GM19240 (cell line): ENCODE results near the gene ILRUN.
"Not testable (repeated sequence)": the region's sequence is repeated elsewhere in the genome, so short reads cannot be mapped to it uniquely, and the experiment has no call there.

Source experiments
- DNase-seq: peaks from one replicate; pipeline ENCODE4 v3.0.0; 2011; ENCODE audit warnings: low spot score; ENCODE audit not compliant: insufficient read length

The ILRUN gene

DNA sequence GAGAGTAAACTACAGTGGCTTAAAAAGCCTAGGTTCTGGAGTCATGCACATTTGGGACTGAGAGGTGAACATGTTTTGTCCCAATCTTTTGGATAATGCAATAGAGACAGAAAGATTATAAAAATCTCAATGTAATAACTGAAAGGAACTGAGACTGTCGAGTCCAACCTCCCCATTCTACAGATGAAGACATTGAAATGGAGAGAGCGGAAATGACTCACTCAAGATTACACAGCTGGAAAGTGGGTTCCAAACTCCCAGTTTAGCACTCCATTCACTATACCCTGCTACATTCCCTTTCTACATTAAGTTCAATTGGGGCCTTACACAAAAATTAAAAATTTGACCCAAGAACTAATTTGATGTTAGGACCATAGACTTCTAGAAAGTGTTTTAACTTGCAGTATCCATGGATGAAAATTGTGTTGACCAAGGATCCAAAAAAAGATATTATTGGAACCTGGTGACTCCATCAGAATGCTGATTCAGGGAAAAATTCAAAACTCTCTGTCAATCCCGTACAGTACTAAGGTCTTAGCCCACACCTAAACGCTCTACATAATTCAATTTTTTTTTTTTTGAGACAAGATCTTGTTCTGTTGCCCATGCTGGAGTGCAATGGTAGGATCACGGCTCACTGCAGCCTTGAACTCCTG, 1.5 kb upstream of the ILRUN start:
- DNase-seq: no peak

GRCh38 chr6:34697544-34697836, 923 bp upstream of the ILRUN start:
- no peak for DNase-seq

- DNase-seq: no peak
Measured at GRCh38 chr6:34696189-34696738, 303 bp downstream of the ILRUN start.

DNA sequence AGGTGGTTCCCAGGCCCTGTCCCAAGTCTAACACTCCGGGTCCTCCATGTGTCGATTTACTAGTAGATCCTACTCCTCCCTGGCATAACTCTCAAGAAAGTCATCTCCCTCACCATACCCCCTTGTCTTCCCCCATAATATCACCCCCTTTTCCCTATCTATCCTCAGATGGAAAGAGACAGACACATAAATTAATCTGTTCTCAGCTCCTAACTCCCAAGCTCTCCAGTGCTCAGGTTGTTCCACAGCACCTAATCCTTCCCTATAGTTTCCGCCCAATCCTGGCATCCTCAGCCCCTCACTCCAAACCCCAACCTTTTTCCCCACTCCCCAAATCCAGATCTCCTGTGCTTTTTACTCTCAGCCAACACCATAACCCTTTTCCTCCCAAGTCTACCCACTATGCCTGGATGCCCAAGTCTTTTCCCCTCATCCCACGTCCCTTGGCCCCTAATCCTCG, 808 bp downstream of the ILRUN start:
- DNase-seq: no peak

DNA sequence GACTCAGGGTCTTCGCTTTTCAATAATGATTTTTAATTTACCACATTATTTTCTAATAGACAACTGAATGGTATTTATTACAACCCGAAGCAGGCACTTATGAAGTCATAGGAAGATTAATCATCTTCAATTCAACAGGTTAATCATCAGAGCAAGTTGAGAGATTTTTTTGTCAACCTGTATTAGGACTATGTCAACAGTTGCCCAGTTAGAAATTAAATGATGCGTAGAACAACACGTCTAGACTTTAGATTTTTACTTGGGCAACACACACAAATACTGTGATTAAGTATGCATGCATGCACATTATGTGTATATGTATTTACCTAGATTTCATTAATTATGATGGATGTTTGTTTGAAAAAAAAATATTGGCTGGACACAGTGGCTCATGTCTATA, 4.3 kb downstream of the ILRUN start:
- no peak for DNase-seq

DNA sequence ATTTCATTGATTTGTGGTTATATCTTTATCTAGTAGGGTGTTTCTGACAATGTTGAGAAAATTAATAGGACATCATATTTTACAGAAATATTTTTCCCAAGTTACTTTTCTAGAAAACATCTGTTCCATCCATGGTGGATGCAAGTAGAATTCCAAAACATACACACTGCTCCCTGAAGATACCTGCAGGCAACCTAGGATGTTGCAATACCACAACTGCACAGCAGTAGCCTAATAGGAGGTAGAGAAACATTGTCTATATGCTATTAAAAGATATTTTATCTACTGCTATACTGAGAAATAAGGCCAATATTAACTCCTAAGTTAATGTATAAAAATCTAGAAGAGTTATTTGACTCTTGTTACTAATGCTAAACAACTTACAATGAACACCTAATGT, 6.8 kb downstream of the ILRUN start:
- DNase-seq: no peak

DNA sequence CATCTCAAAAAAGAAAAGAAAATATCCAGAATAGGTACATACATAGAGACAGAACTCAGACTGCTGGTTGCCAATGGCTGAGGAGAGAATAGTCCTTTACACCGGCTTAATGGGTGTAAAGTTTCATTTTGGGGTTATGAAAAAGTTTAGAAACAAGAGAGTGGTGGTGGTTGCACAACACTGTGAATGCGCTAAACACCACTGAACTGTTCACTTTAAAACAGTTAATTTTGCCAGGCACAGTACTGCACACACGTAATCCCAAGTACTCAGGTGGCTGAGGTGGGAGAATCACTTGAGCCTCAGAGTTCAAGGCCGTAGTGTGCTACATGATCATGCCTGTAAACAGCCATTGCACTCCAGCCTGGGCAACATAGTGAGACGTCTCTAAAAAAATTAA, 7.6 kb downstream of the ILRUN start:
- DNase-seq: no peak

GRCh38 chr6:34684919-34685318, 11.6 kb downstream of the ILRUN start:
- no peak for DNase-seq

DNA sequence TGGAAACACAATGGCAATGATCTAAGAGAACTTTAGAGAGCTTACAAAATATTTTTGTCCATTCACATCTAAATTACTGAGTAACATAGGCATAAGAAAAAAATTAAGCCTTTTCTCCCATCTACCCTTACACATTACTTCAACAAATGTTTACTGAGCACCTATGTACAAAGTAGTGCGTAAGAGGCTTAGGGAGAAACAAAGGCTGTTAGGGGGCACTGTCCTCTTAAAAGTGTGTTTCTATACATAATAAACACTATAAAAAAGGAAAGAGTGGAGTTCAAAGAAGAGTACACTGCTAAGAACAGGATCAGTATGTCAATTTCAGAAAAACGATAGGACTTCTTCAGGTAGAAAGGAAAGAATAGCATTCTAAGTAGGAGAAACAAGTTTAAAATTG, 12.2 kb downstream of the ILRUN start:
- DNase-seq: no peak

DNA sequence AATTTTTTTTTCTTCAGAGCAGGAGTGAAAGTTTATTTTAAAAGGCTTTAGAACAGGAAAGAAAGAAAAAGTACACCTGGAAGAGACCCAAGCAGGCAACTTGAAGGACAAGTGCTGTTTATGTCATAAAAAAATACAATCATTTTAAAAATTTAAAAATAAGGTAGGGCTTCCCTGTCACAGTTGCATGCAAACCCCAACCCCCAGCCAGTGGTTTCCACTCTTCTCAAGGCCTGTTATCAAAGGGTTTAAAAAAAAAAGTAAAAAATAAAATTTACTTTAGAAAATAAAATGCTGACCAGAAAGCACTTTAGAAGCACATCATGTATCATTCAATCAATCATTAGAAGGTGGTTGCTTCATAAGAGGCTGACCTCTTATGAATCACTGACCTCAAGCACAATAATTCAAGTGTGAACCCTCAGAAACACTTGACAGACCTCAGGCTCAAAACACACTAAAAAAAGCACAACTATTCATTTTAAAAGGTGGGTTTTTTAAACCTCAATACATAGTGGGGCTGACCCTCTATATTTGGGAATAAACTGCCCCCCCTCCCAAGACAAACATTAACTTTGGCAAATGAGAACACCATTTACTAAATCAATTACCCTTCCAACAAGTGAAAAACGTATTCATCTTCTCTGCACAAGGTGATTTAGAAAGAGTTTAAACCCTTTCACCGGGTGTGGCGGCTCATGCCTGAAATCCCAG, 15.6 kb downstream of the ILRUN start:
- no peak for DNase-seq

- DNase-seq: not testable (repeated sequence)
Measured at GRCh38 chr6:34680313-34680712, 16.3 kb downstream of the ILRUN start.

DNA sequence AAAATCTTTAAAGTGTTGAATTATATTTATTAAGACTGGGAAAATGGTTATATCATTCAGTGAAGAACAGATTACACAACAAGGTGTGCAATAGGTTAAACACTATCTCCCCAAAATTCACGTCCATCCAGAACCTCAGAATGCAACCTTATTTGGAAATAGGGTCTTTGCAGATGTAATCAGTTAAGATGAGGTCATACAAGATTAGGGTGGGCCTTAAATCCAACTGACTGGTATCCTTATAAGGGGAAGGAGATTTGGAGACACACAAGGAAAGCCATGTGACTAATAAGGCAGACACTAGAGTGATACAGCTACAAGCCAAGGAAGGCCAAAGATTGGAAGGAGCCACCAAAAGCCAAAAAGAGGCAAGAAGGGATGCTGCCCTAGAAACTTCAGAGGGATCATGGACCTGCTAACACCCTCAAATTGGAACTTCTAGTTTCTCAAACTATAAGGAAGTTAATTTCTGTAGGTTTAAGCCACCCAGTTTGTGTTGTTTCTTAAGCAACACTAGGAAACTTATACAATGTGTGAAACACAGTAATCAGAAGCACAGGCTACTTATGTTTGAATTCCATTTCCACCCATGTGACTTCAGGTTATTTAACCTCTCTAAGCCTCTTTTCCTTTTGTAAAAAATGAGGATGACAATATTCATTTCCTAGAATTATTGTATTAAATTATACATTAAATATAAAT, 16.9 kb downstream of the ILRUN start:
- DNase-seq: no peak

DNA sequence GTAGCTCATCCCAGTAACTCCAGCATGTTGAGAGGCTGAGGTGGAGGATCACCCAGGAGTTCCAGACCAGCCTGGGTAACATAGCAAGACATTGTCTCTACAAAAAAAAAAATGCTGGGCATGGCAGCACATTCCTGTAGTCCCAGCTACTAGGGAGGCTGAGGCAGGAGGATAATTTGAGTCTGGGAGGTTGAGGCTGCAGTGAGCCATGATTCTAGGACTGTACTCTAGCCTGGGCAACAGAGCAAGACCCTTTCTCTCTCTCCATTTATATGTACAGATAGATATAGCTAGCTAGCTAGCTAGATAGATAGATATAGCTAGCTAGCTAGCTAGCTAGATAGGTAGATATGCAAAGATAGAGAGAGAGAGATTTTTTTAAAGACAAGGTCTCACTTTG, 20.4 kb downstream of the ILRUN start:
- DNase-seq: no peak

GRCh38 chr6:34674930-34675329, 21.6 kb downstream of the ILRUN start:
- DNase-seq: not testable (repeated sequence)

DNA sequence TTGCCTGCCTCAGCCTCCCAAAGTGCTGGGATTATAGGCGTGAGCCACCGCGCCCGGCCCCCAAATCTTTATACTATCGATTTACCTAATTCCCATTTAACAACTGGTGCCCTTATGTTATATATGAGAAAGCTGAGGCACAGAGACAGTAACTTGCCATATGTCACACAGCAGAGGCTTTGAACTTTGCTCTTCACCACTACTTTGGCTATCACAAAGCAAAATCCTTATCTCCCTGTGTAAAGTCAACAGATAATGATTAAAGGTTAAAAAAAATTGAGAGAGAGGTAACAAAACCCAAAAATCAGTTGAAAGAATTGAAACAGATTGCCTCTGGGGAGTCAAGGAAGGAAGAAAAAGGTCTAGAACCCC, 22.3 kb downstream of the ILRUN start:
- DNase-seq: no peak

- DNase-seq: no peak
Measured at GRCh38 chr6:34673064-34673463, 23.5 kb downstream of the ILRUN start.

- DNase-seq: no peak
Measured at GRCh38 chr6:34672657-34673043, 23.9 kb downstream of the ILRUN start.

GRCh38 chr6:34671801-34672656, 24.5 kb downstream of the ILRUN start:
- DNase-seq: no peak

DNA sequence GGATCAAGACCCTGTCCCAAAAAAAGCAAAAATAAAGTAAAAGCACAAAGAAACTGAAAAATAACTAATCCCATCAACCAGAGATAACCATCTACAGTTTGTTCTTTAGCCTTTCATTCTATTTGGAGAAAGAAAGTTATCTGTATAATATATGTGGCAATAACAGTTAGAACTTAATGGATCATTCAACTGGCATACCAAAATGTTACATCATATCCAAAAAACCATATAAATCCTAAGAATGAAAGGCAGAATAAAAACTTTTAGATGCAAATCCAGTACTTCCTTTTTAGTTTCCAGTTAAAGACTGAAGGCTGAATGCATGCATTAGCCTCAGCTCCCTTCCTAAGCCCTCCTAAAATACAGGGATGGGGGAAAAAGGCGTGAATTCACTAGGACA, 25.2 kb downstream of the ILRUN start:
- no peak for DNase-seq

DNA sequence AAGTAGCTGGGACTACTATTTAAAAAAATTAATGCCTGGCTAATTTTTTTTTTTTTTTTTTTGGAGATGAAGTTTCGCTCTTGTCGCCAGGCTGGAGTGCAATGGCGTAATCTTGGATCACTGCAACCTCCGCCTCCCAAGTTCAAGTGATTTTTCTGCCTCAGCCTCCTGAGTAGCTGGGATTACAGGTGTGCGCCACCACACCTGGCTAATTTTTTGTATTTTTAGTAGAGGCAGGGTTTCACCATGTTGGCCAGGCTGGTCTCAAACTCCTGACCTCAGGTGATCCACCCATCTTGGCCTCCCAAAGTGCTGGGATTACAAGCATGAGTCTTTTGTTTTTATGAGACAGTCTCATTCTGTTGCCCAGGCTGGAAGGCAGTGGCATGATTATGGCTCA, 27.8 kb downstream of the ILRUN start:
- not testable (repeated sequence) for DNase-seq

DNA sequence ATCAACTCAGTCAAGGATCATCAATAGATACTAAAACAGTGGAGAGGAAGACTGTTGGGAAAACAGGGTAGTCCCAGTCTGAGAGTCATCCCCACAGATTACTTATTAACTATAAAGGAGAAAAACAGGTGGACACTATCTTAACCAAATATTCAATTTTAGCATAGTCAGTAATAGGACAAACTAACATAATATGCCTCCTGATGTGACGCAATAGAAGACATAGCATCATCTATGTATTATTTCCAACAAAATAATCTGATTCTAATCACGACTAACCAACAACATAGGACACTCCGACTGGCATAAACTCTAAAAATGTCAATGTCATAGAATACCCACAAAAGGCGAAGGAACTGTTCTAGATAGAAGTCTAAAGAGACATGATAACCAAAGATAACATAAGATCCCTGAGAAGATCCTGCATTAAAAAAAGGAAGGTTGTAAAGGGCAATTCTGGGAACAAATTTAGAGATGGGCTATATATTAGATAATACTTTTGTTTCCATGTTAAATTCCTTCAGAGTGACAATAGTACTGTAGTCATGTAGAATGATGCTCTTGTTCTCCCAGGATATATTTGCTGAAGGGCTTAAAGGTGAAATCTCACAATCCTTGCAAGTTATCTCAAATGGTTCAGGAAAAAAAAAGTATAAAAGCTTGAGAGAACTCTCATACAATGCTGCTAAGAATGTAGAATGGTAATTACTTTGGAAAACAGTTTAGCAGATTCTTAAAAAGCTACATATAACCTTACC, 28.9 kb downstream of the ILRUN start:
- DNase-seq: no peak
